Liver (tissue), 3 donors: ENCODE measurements around the gene PRRG3.

Experiments
- ATF3 ChIP-seq: IDR thresholded peaks from 2 replicates; pipeline ENCODE4 v1.6.1; 2016; ENCODE audit warnings: antibody characterized with exemption
- RXRA ChIP-seq, 2 donors: IDR thresholded peaks; 2 replicates each; pipeline ENCODE4 v1.6.1; 2017 to 2018; ENCODE audit warnings: antibody characterized with exemption in 2 of 2, mild to moderate bottlenecking in 1 of 2
- YY1 ChIP-seq: IDR thresholded peaks from 2 replicates; pipeline ENCODE4 v1.6.1; 2016; ENCODE audit warnings: antibody characterized with exemption, mild to moderate bottlenecking
- TF ChIP-seq, protein P1 (sequence below): fragments of 150-350 bp; IDR thresholded peaks from 2 replicates; pipeline ENCODE4 v1.5.1; 2017; ENCODE audit warnings: improper control_type of control experiment, low read depth, low read length; ENCODE audit not compliant: missing input control
- donor health status: healthy.
- donor health status: healthy.

GRCh38 chrX:151695583-151696340 lies 504 bp downstream of the PRRG3 start:
- TF ChIP-seq, protein P1, sequence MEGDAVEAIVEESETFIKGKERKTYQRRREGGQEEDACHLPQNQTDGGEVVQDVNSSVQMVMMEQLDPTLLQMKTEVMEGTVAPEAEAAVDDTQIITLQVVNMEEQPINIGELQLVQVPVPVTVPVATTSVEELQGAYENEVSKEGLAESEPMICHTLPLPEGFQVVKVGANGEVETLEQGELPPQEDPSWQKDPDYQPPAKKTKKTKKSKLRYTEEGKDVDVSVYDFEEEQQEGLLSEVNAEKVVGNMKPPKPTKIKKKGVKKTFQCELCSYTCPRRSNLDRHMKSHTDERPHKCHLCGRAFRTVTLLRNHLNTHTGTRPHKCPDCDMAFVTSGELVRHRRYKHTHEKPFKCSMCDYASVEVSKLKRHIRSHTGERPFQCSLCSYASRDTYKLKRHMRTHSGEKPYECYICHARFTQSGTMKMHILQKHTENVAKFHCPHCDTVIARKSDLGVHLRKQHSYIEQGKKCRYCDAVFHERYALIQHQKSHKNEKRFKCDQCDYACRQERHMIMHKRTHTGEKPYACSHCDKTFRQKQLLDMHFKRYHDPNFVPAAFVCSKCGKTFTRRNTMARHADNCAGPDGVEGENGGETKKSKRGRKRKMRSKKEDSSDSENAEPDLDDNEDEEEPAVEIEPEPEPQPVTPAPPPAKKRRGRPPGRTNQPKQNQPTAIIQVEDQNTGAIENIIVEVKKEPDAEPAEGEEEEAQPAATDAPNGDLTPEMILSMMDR: no peak
- TF ChIP-seq YY1 (no peak), RXRA (IDR thresholded peaks at IDR 0.05) (no peak), ATF3 (no peak)
